Gastroesophageal sphincter (tissue), 4 donors: Measurements from ENCODE around the gene CHST13. TPM values are rescaled to one million over a fixed set of nuclear protein-coding genes. Genes with fewer than 3 reads are reported as not detected.

Experiments
- ATAC-seq: fragments of 150-250 bp; one replicate; pipeline ENCODE4 v1.9.1; 2016; ENCODE audit warnings: mild to moderate bottlenecking, moderate library complexity
- H3K27ac ChIP-seq, 4 donors: fragments of 200-600 bp; sonication (generic) in 3 of 4; 1 replicate in 3 of 4; 2 replicates in 1 of 4; pipeline ENCODE4 v1.5.1; 2016 to 2019
- H3K27me3 ChIP-seq: fragments of 200-600 bp; sonication (generic); one replicate; pipeline ENCODE4 v1.5.1; 2019
- H3K36me3 ChIP-seq, 2 donors: fragments of 200-600 bp; sonication (generic); one replicate each; pipeline ENCODE4 v1.5.1; 2019; ENCODE audit warnings: control low read depth in 1 of 2
- H3K4me1 ChIP-seq, 3 donors: fragments of 200-600 bp; sonication (generic); 1 replicate in 2 of 3; 2 replicates in 1 of 3; pipeline ENCODE4 v1.5.1; 2016 to 2019; ENCODE audit warnings: control low read depth in 2 of 3
- H3K4me3 ChIP-seq, 2 donors: fragments of 200-600 bp; sonication (generic); one replicate each; pipeline ENCODE4 v1.5.1; 2019; ENCODE audit warnings: mild to moderate bottlenecking in 1 of 2, moderate library complexity in 1 of 2
- H3K9me3 ChIP-seq, 3 donors: fragments of 200-600 bp; sonication (generic); one replicate each; pipeline ENCODE4 v1.5.1; 2017 to 2019; ENCODE audit warnings: control low read depth in 2 of 3
- CTCF ChIP-seq, 4 experiments: fragments of 200-600 bp in 2 of 4; fragments of 450-650 bp in 2 of 4; sonication (generic) in 1 of 4; IDR thresholded peaks; one replicate each; pipeline ENCODE4 v1.5.1; 2017 to 2019; ENCODE audit warnings: antibody characterized with exemption in 4 of 4, mild to moderate bottlenecking in 2 of 4, moderate library complexity in 2 of 4
- EP300 ChIP-seq: sonication (generic); formaldehyde crosslinking; IDR thresholded peaks from one replicate; pipeline ENCODE4 v1.6.1; 2017; ENCODE audit warnings: antibody characterized with exemption, mild to moderate bottlenecking
- POLR2A ChIP-seq, 2 donors: fragments of 450-650 bp; IDR thresholded peaks; one replicate each; pipeline ENCODE4 v1.6.1; 2017; ENCODE audit warnings: antibody characterized with exemption in 2 of 2, mild to moderate bottlenecking in 2 of 2, moderate library complexity in 1 of 2
- POLR2AphosphoS5 ChIP-seq: sonication (generic); formaldehyde crosslinking; IDR thresholded peaks from one replicate; pipeline ENCODE4 v1.6.1; 2017; ENCODE audit warnings: antibody characterized with exemption
- WGBS, 2 donors: methylation state at CpG; one replicate each; pipeline ENCODE4 v1.1.5; 2018; ENCODE audit warnings: low coverage in 1 of 2; 5-methylcytosine and 5-hydroxymethylcytosine counted together
- total RNA-seq, 4 donors: library from RNA; depleted of rRNA; stranded (reverse); fragments of >200 nt; gene quantifications; one replicate each; pipeline ENCODE4 v1.1.0, GENCODE V29; 2016

Gene CHST13
- total RNA-seq, 4 donors from 2014 or later: 0.52 to 1.4 (median 0.81) TPM; not detected in 1

- peaks cover 57% of the 10 kb centered on the region for H3K27me3 ChIP-seq
- no peak overlapping the region for H3K4me3 ChIP-seq
- no peak for ATAC-seq
- no peak for TF ChIP-seq CTCF (IDR thresholded peaks at IDR 0.05)
- no peak for TF ChIP-seq POLR2AphosphoS5
- TF ChIP-seq EP300: no peak
- TF ChIP-seq POLR2A (IDR thresholded peaks at IDR 0.05): no peak
- H3K27ac ChIP-seq: no peak overlapping the region
- peaks cover 0 to 16% (median 0%) of the 10 kb centered on the region in 3 donors for H3K4me1 ChIP-seq
- H3K9me3 ChIP-seq: peaks cover 0 to 4% (median 0%) of the 10 kb centered on the region in 3 donors
- H3K36me3 ChIP-seq: no peaks in the 10 kb centered on the region
- 82 to 91% methylated on average over 4 of the region's 9 CpGs for WGBS, 2 donors
Measured at GRCh38 chr3:126537116-126537729, 13.3 kb downstream of the CHST13 start.

DNA sequence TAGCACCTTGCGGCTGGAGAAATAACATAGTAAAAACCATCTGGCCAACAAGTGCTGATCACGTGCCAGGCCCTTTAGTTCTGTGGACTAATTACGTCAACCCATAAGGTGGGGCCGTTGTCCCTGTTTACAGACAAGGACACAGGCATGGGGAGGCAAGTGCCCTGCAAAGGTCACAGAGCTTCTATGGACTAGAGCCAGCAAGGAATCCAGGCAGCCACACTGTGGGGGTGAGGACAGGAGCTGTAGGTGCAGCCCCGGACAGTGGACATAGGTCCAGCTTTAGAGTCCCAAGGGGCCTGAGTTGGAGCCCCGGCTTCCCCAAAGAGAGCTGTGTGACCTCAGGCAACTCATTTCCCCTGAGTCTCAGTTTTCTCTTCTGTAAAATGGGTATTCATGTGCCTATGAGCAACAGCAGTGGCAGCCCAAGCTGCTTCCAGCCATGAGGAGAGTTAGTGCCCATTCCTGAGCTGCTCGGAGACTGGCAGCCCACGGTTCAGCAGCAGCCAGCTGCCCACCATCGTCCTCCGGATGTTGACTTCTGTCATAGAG lies 13.9 kb downstream of the CHST13 start:
- TF ChIP-seq CTCF (IDR thresholded peaks at IDR 0.05) (no peak), POLR2A (IDR thresholded peaks at IDR 0.05) (no peak), POLR2AphosphoS5 (no peak), EP300 (no peak)

GRCh38 chr3:126538316-126538715 lies 14.4 kb downstream of the CHST13 start:
- Histone ChIP-seq H3K9me3 (peaks cover 0 to 4% (median 0%) of the 10 kb centered on the region in 3 donors), H3K27me3 (peaks cover 68% of the 10 kb centered on the region), H3K4me1 (peaks cover 0 to 19% (median 0%) of the 10 kb centered on the region in 3 donors), H3K36me3 (no peaks in the 10 kb centered on the region), H3K27ac (no peak overlapping the region), H3K4me3 (no peak overlapping the region)
- no peak for ATAC-seq
- 60 to 100% methylated on average over 1 to 2 of the region's 9 CpGs for WGBS, 2 donors
- no peak for TF ChIP-seq POLR2A (IDR thresholded peaks at IDR 0.05)
- no peak for TF ChIP-seq CTCF (IDR thresholded peaks at IDR 0.05)
- no peak for TF ChIP-seq EP300
- TF ChIP-seq POLR2AphosphoS5: no peak

More for the DNA sequence above, 13.9 kb downstream of the CHST13 start:
- ATAC-seq: no peak
- H3K4me3 ChIP-seq: no peak overlapping the region
- 56% methylated on average over 4 of the region's 10 CpGs; no CpG with 5 or more reads in 1 of the 2 donors for WGBS, 2 donors
- H3K27me3 ChIP-seq: peaks cover 63% of the 10 kb centered on the region
- H3K9me3 ChIP-seq: peaks cover 0 to 4% (median 0%) of the 10 kb centered on the region in 3 donors
- peaks cover 0 to 19% (median 0%) of the 10 kb centered on the region in 3 donors for H3K4me1 ChIP-seq
- no peak overlapping the region for H3K27ac ChIP-seq
- no peaks in the 10 kb centered on the region for H3K36me3 ChIP-seq

- H3K4me1 ChIP-seq: peaks cover 0 to 19% (median 0%) of the 10 kb centered on the region in 3 donors
- H3K27me3 ChIP-seq: peaks cover 75% of the 10 kb centered on the region
- no peak for ATAC-seq
- TF ChIP-seq POLR2AphosphoS5 (no peak), EP300 (no peak), POLR2A (IDR thresholded peaks at IDR 0.05) (no peak), CTCF (IDR thresholded peaks at IDR 0.05) (no peak)
- no peak overlapping the region for H3K27ac ChIP-seq
- 36% methylated on average over 5 of the region's 5 CpGs for WGBS, 2 donors
- no peak overlapping the region for H3K4me3 ChIP-seq
- peaks cover 0 to 4% (median 0%) of the 10 kb centered on the region in 3 donors for H3K9me3 ChIP-seq
- no peaks in the 10 kb centered on the region for H3K36me3 ChIP-seq
Measured at GRCh38 chr3:126538966-126539365, 15.0 kb downstream of the CHST13 start.
